Measurements from ENCODE around the gene NRP2. TPM values are rescaled to one million over a fixed set of nuclear protein-coding genes. Genes with fewer than 3 reads are reported as not detected.

Gene NRP2
- total and polyA plus RNA-seq, 2 of the 13 experiments (the other 11 are each of a cell fraction or from before 2014, with no cell fraction given) = 0.65 to 1.4 TPM

DNA sequence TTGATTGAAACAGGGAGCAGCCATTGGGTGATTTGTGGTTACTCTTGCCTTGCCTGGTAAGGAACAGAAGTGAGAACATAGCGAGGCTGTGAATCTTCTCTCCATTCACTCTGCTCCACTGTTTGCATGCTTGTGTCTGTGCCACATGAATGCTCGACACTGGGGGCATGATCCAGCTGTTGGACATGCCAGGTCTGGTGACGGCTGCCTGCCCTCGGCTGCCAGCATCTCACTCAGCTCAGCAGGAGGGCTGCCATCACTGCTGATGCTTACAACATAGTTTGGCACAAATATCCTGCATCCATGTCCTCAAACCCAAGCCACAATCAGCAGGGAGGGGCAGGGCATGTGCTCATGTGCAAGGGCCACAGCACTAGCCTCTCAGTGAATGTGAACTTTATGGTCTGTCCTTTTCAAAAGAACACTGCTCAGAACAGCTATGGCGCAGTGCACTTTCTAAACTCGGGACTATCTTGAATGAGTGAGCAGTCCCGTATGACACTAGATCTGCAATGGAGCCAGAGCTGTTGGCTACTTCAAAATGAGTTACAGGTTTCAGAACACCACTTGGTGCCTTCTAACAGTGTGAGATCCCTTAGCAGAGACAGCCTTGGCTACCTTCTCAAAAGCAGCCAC lies 126.3 kb downstream of the NRP2 start:
- ATAC-seq (no peak), FAIRE-seq (no peak), DNase-seq (ENCODE audit: low spot score) (no peak)
- Histone ChIP-seq H3K4me3 (replicated peaks in 1 of 3; ENCODE audit: insufficient read depth in 1 of 3, low read depth in 2 of 3, low read length in 3 of 3) (no peak overlapping the region), H3K9ac (ENCODE audit: insufficient read depth, low read depth, low read length) (no peak overlapping the region), H3K9me3 (ENCODE audit: low read length) (no peaks in the 10 kb centered on the region), H3K4me2 (ENCODE audit: low read depth, low read length) (no peak overlapping the region), H3K27me3 (ENCODE audit: control insufficient read depth in 1 of 2, insufficient read depth in 2 of 2, low read length in 2 of 2) (peaks cover 3 to 34% of the 10 kb centered on the region in 2 experiments; a peak in 4 of 5 replicates), H3K79me2 (ENCODE audit: insufficient read depth, low read length) (no peaks in the 10 kb centered on the region), H3K4me1 (ENCODE audit: insufficient read depth, low read length) (peaks cover 17% of the 10 kb centered on the region), H3K27ac (ENCODE audit: extremely low read length, insufficient read depth, low read length) (no peak overlapping the region), H3K36me3 (replicated peaks in 1 of 2; ENCODE audit: control insufficient read depth in 1 of 2, insufficient read depth in 2 of 2, low read length in 2 of 2) (no peaks in the 10 kb centered on the region), H4K20me1 (ENCODE audit: insufficient read depth, low read length) (no peaks in the 10 kb centered on the region), H2AFZ (ENCODE audit: low read length) (no peak overlapping the region)
- intact Hi-C loops (cut with micrococcal nuclease; ENCODE audit: unreplicated experiment) = no loop called here
- POLR2A ChIA-PET = no interaction called here
- TF ChIP-seq ARNTL (CRISPR knock-in tag; IDR thresholded peaks at IDR 0.05) (no peak), HDAC6 (IDR thresholded peaks at IDR 0.05; ENCODE audit: low read depth, low read length) (no peak), THYN1 (CRISPR knock-in tag; IDR thresholded peaks at IDR 0.05; ENCODE audit: borderline replicate concordance, low read depth) (no peak), ZKSCAN1 (IDR thresholded peaks at IDR 0.05; ENCODE audit: low read length) (no peak), ZC3H4 (CRISPR knock-in tag; IDR thresholded peaks at IDR 0.05; ENCODE audit: borderline replicate concordance) (no peak), ZNF891 (CRISPR knock-in tag; IDR thresholded peaks at IDR 0.05) (no peak), ZNF816 (CRISPR knock-in tag; IDR thresholded peaks at IDR 0.05; ENCODE audit: borderline replicate concordance) (no peak), PCBP2 (optimal IDR thresholded peaks at IDR 0.05; ENCODE audit: low read depth, low read length, poor library complexity, severe bottlenecking) (no peak), MIXL1 (CRISPR knock-in tag; IDR thresholded peaks at IDR 0.05) (no peak), RARG (CRISPR knock-in tag; IDR thresholded peaks at IDR 0.05; ENCODE audit: low read depth) (no peak)
- TF ChIP-seq, protein P1, sequence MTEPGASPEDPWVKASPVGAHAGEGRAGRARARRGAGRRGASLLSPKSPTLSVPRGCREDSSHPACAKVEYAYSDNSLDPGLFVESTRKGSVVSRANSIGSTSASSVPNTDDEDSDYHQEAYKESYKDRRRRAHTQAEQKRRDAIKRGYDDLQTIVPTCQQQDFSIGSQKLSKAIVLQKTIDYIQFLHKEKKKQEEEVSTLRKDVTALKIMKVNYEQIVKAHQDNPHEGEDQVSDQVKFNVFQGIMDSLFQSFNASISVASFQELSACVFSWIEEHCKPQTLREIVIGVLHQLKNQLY (CRISPR knock-in tag; IDR thresholded peaks at IDR 0.05) = no peak
- WGBS (ENCODE audit: low lambda C conversion rate) = 36% methylated on average over 7 of the region's 7 CpGs
- in situ Hi-C loops (cut with HindIII; ENCODE audit: extremely low pct_ligation_motif_present, low pct_unique_long_range_greater_than_20kb) = no loop called here
- no TSS peak for BruUV-seq (replicated peaks)
- CTCF ChIA-PET (ENCODE audit: low intra/inter-chr PET ratio, low total read pairs) = no interaction called here
